IMR-90 (cell line): ENCODE data around the gene MSX1. TPM values are rescaled to one million over a fixed set of nuclear protein-coding genes. Genes with fewer than 3 reads are reported as not detected.
A peak's percentile ranks its signal among the peaks of the same experiment; 100 is the strongest.

ENCODE experiments used
- ATAC-seq: fragments of 200-7000 bp; cut with Tn5 transposase; 2 replicates; pipeline ENCODE4 v1.9.1; 2020; ENCODE audit warnings: low read depth, mild to moderate bottlenecking, moderate library complexity
- BruUV-seq: library from RNA; stranded (reverse); fragments of 400-500 nt; replicated peaks from 2 replicates; lab custom pipeline; 2021; lab: Mats Ljungman, UMichigan
- CTCF ChIA-PET: fragments of 300-600 bp; formaldehyde crosslinking; extraction: SDS; loops from one replicate; lab custom pipeline; 2021; ENCODE audit warnings: antibody characterized with exemption; lab: Yijun Ruan, JAX
- POLR2A ChIA-PET: fragments of 300-600 bp; sonication (Branson Sonifier 250); formaldehyde crosslinking; loops from one replicate; lab custom pipeline; 2022; ENCODE audit warnings: antibody characterized with exemption; ENCODE audit not compliant: unreplicated experiment; lab: Charles Lee
- DNase-seq: peaks from one replicate; pipeline ENCODE4 v3.0.0; 2013
- H2AFZ ChIP-seq: replicated peaks from 2 replicates; pipeline ENCODE3; 2013; ENCODE audit warnings: low read length, mild to moderate bottlenecking; ENCODE audit not compliant: poor library complexity
- H2AK5ac ChIP-seq: 2 replicates; pipeline ENCODE4 v1.6.1; 2013; ENCODE audit warnings: low read depth, low read length, inconsistent platforms
- H2AK9ac ChIP-seq: replicated peaks from 2 replicates; pipeline ENCODE3; 2013; ENCODE audit warnings: mild to moderate bottlenecking, low read depth, low read length, moderate library complexity; ENCODE audit not compliant: poor library complexity
- H2BK120ac ChIP-seq: 2 replicates; pipeline ENCODE4 v1.6.1; 2013; ENCODE audit warnings: low read depth, low read length, inconsistent platforms
- H2BK15ac ChIP-seq: 3 replicates; pipeline ENCODE4 v1.6.1; 2013; ENCODE audit warnings: low read depth, low read length, inconsistent platforms
- H2BK20ac ChIP-seq: 2 replicates; pipeline ENCODE4 v1.6.1; 2013; ENCODE audit warnings: low read depth, mild to moderate bottlenecking, inconsistent platforms, low read length, moderate library complexity
- H2BK5ac ChIP-seq: 2 replicates; pipeline ENCODE4 v1.6.1; 2013; ENCODE audit warnings: mild to moderate bottlenecking, low read depth, low read length, inconsistent platforms; ENCODE audit not compliant: poor library complexity, severe bottlenecking
- H3K14ac ChIP-seq: replicated peaks from 2 replicates; pipeline ENCODE4 v1.6.1; 2013; ENCODE audit warnings: low read depth, low read length, inconsistent platforms
- H3K18ac ChIP-seq: 2 replicates; pipeline ENCODE4 v1.6.1; 2013; ENCODE audit warnings: low read depth, low read length, control low read depth
- H3K23ac ChIP-seq: 2 replicates; pipeline ENCODE4 v1.6.1; 2013; ENCODE audit warnings: low read depth, low read length, inconsistent platforms
- H3K27ac ChIP-seq: 2 replicates; pipeline ENCODE4 v1.5.1; 2013; ENCODE audit warnings: mild to moderate bottlenecking, control low read depth, low read length; ENCODE audit not compliant: insufficient read depth
- H3K27me3 ChIP-seq: 2 replicates; pipeline ENCODE4 v1.6.1; 2013; ENCODE audit warnings: low read length; ENCODE audit not compliant: control insufficient read depth, insufficient read depth
- H3K36me3 ChIP-seq: 2 replicates; pipeline ENCODE4 v1.6.1; 2013; ENCODE audit warnings: low read length, mixed read lengths; ENCODE audit not compliant: control insufficient read depth, insufficient read depth
- H3K4ac ChIP-seq: 2 replicates; pipeline ENCODE4 v1.6.1; 2013; ENCODE audit warnings: low read depth, low read length, inconsistent platforms
- H3K4me1 ChIP-seq: 2 replicates; pipeline ENCODE4 v1.6.1; 2013; ENCODE audit warnings: low read length, mixed read lengths; ENCODE audit not compliant: control insufficient read depth, insufficient read depth
- H3K4me2 ChIP-seq: 2 replicates; pipeline ENCODE4 v1.6.1; 2013; ENCODE audit warnings: low read depth, mild to moderate bottlenecking, control low read depth, low read length, moderate library complexity
- H3K4me3 ChIP-seq: 2 replicates; pipeline ENCODE4 v1.5.1; 2013; ENCODE audit warnings: low read depth, mild to moderate bottlenecking, control low read depth, low read length, moderate library complexity; ENCODE audit not compliant: insufficient read depth
- H3K56ac ChIP-seq: 2 replicates; pipeline ENCODE4 v1.6.1; 2013; ENCODE audit warnings: low read length, inconsistent platforms; ENCODE audit not compliant: insufficient read depth; ENCODE audit errors: extremely low read depth
- H3K79me1 ChIP-seq, 2 experiments: 2 replicates each; pipeline ENCODE4 v1.6.1; 2013; ENCODE audit warnings: low read length in 2 of 2, inconsistent platforms in 1 of 2, low read depth in 1 of 2
- H3K9ac ChIP-seq: 2 replicates; pipeline ENCODE4 v1.6.1; 2013; ENCODE audit warnings: low read depth, low read length, control low read depth
- H3K9me1 ChIP-seq: 2 replicates; pipeline ENCODE4 v1.6.1; 2013; ENCODE audit warnings: low read length, inconsistent platforms; ENCODE audit not compliant: insufficient read depth
- H3K9me3 ChIP-seq: 2 replicates; pipeline ENCODE4 v1.6.1; 2013; ENCODE audit warnings: low read length; ENCODE audit not compliant: control insufficient read depth, insufficient read depth
- H4K20me1 ChIP-seq: 2 replicates; pipeline ENCODE4 v1.6.1; 2013; ENCODE audit warnings: low read length, inconsistent platforms; ENCODE audit not compliant: insufficient read depth
- H4K5ac ChIP-seq: 2 replicates; pipeline ENCODE4 v1.6.1; 2013; ENCODE audit warnings: mild to moderate bottlenecking, low read depth, low read length, control low read depth
- H4K8ac ChIP-seq, 2 experiments: 2 replicates each; pipeline ENCODE4 v1.6.1; 2013; ENCODE audit warnings: low read depth in 2 of 2, low read length in 2 of 2, control low read depth in 1 of 2, inconsistent platforms in 1 of 2
- H4K91ac ChIP-seq: 2 replicates; pipeline ENCODE4 v1.6.1; 2013; ENCODE audit warnings: low read depth, low read length, inconsistent platforms; ENCODE audit not compliant: insufficient read depth
- BHLHE40 ChIP-seq: fragments of 150-350 bp; IDR thresholded peaks from 2 replicates; pipeline ENCODE4 v1.6.1; 2016; ENCODE audit warnings: mild to moderate bottlenecking, low read depth, low read length
- CEBPB ChIP-seq: IDR thresholded peaks from 2 replicates; pipeline ENCODE4 v1.6.1; 2012; ENCODE audit warnings: low read depth, low read length, improper control_type of control experiment
- CHD1 ChIP-seq: IDR thresholded peaks from 2 replicates; pipeline ENCODE4 v1.6.1; 2012; ENCODE audit warnings: low read depth, low read length, improper control_type of control experiment
- CTCF ChIP-seq: conservative IDR thresholded peaks from 2 replicates; pipeline ENCODE4 v1.5.1; 2012; ENCODE audit warnings: mild to moderate bottlenecking, low read depth, low read length, improper control_type of control experiment
- ELK1 ChIP-seq: fragments of 150-350 bp; IDR thresholded peaks from 2 replicates; pipeline ENCODE4 v1.6.1; 2016; ENCODE audit warnings: low read depth, mild to moderate bottlenecking, low read length, moderate library complexity, borderline replicate concordance
- FOS ChIP-seq: fragments of 150-350 bp; IDR thresholded peaks from 2 replicates; pipeline ENCODE4 v1.6.1; 2016; ENCODE audit warnings: low read depth, low read length
- MAFK ChIP-seq: IDR thresholded peaks from 2 replicates; pipeline ENCODE4 v1.6.1; 2012; ENCODE audit warnings: low read depth, low read length, improper control_type of control experiment
- MAZ ChIP-seq: IDR thresholded peaks from 2 replicates; pipeline ENCODE4 v1.6.1; 2012; ENCODE audit warnings: low read depth, mild to moderate bottlenecking, low read length, improper control_type of control experiment, moderate library complexity, borderline replicate concordance
- NFE2L2 ChIP-seq: fragments of 150-350 bp; IDR thresholded peaks from 2 replicates; pipeline ENCODE4 v1.6.1; 2016; ENCODE audit warnings: low read depth, mild to moderate bottlenecking, low read length
- POLR2A ChIP-seq: IDR thresholded peaks from 2 replicates; pipeline ENCODE4 v1.6.1; 2012; ENCODE audit warnings: mild to moderate bottlenecking, low read depth, low read length
- RAD21 ChIP-seq: IDR thresholded peaks from 2 replicates; pipeline ENCODE4 v1.6.1; 2012; ENCODE audit warnings: low read length, improper control_type of control experiment
- RCOR1 ChIP-seq: IDR thresholded peaks from 2 replicates; pipeline ENCODE4 v1.6.1; 2012; ENCODE audit warnings: mild to moderate bottlenecking, low read length, improper control_type of control experiment; ENCODE audit not compliant: insufficient replicate concordance
- RFX5 ChIP-seq: IDR thresholded peaks from 2 replicates; pipeline ENCODE4 v1.8.0; 2012; ENCODE audit warnings: low read depth, mild to moderate bottlenecking, low read length, moderate library complexity
- WGBS, 2 experiments: methylation state at CpG; one replicate each; pipeline versions ENCODE4 v1.1.5 to v1.1.7; 2013; ENCODE audit warnings: missing lambda C conversion rate in 2 of 2; ENCODE audit not compliant: insufficient read length in 1 of 2; ENCODE audit errors: extremely low coverage in 2 of 2; 5-methylcytosine and 5-hydroxymethylcytosine counted together
- dilution Hi-C: fragments of 300-500 bp; cut with HindIII; formaldehyde crosslinking; loops from one replicate; pipeline ENCODE4 v1.14.3; 2018; ENCODE audit warnings: low sequenced_read_pairs; ENCODE audit not compliant: unreplicated experiment
- in situ Hi-C: fragments of 300-500 bp; cut with MboI; formaldehyde crosslinking; loops from 3 replicates; pipeline ENCODE4 v1.14.3; 2019; ENCODE audit warnings: low sequenced_read_pairs, inconsistent platforms, mixed read lengths
- intact Hi-C: fragments of 100-400 bp; cut with micrococcal nuclease; formaldehyde crosslinking; loops from 2 replicates; pipeline ENCODE4 v1.10.0; 2022
- polyA plus RNA-seq, 3 experiments: library from polyadenylated mRNA; depleted of rRNA; stranded (reverse); fragments of >200 nt; gene quantifications; 2 replicates each; pipeline ENCODE4 v1.2.3, GENCODE V29; 2012; ENCODE audit warnings: low replicate concordance in 1 of 3
- total RNA-seq: library from RNA; depleted of rRNA; stranded (reverse); fragments of >200 nt; gene quantifications from 2 replicates; pipeline ENCODE4 v1.2.3, GENCODE V29; 2012

Gene MSX1
- total and polyA plus RNA-seq, 2 of the 4 experiments (the other 2 are of a cell fraction): 1.1 to 3.9 TPM

GRCh38 chr4:4842476-4843441 is 16.7 kb upstream of the MSX1 start:
- intact Hi-C loops (no loop called here), dilution Hi-C loops (no loop called here), in situ Hi-C loops (no loop called here)
- Histone ChIP-seq H3K4me3 (no peak overlapping the region), H3K36me3 (no peaks in the 10 kb centered on the region), H3K79me1 (no peaks in the 10 kb centered on the region), H4K20me1 (no peaks in the 10 kb centered on the region), H4K8ac (no peak overlapping the region), H3K9me3 (no peaks in the 10 kb centered on the region), H3K4me1 (no peaks in the 10 kb centered on the region), H3K27me3 (peaks cover 30% of the 10 kb centered on the region; the same call in 1 of the 2 replicates), H3K4me2 (no peak overlapping the region), H4K5ac (no peak overlapping the region), H3K56ac (no peak overlapping the region), H2BK5ac (no peak overlapping the region), H3K18ac (no peak overlapping the region), H3K9ac (no peak overlapping the region), H3K4ac (no peak overlapping the region), H2BK120ac (no peak overlapping the region), H2AFZ (no peak overlapping the region), H2AK9ac (peak overlapping the region; percentile 61), H3K23ac (no peak overlapping the region), H3K27ac (no peak overlapping the region), H2AK5ac (no peak overlapping the region), H2BK15ac (no peak overlapping the region), H3K14ac (no peak overlapping the region), H2BK20ac (no peak overlapping the region), H3K9me1 (no peaks in the 10 kb centered on the region), H4K91ac (no peak overlapping the region)
- WGBS, 2 experiments: 79% methylated on average over 2 of the region's 15 CpGs; no CpG with 5 or more reads in 1 of the 2 experiments
- CTCF ChIA-PET: no interaction called here
- TF ChIP-seq MAZ (no peak), ELK1 (no peak), CTCF (no peak), NFE2L2 (no peak), CHD1 (no peak), RFX5 (no peak), POLR2A (no peak), CEBPB (no peak), FOS (no peak), RAD21 (no peak), MAFK (no peak), BHLHE40 (no peak), RCOR1 (no peak)
- DNase-seq: no peak
- ATAC-seq: no peak
- POLR2A ChIA-PET: no interaction called here
- no TSS peak for BruUV-seq
